ENCODE measurements around the gene OTUB1.
"Not testable (repeated sequence)": the region's sequence is repeated elsewhere in the genome, so short reads cannot be mapped to it uniquely, and the experiment has no call there.

The OTUB1 gene

GRCh38 chr11:64034411-64034811 is 48.2 kb downstream of the OTUB1 start:
- peaks cover 42% of the 10 kb centered on the region for H3K27me3 Mint-ChIP-seq (ENCODE audit: low read depth)
- H3K4me3 Mint-ChIP-seq: no peak overlapping the region
- H3K36me3 Mint-ChIP-seq (ENCODE audit: low read depth): no peaks in the 10 kb centered on the region
- H3K4me1 Mint-ChIP-seq (ENCODE audit: low read depth): peaks cover 3% of the 10 kb centered on the region
- H3K9me3 Mint-ChIP-seq: no peaks in the 10 kb centered on the region
- H3K27ac Mint-ChIP-seq: no peak overlapping the region

DNA sequence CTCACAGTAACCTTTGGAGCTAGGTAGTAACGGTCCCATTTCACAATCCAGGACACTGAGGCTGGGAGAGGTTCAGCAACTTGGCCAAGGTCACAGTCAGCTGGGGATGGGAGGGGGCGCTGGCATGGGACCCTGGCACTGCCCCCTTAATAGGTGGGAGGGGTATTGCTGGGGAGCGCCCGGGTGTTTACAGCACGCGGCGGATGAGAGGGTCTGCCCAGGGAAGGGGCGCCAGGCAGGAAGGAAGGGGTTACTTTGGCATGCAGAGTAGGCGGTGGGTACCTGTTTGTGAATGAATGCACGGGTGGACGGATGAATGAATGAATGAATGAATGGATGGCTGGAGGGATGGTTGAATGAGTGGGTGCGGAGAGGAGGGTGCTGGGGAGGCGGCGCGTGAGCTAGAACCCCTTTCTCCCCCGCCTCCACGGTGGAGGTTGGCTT is 48.9 kb downstream of the OTUB1 start:
- H3K27ac Mint-ChIP-seq: no peak overlapping the region
- peaks cover 42% of the 10 kb centered on the region for H3K27me3 Mint-ChIP-seq (ENCODE audit: low read depth)
- H3K36me3 Mint-ChIP-seq (ENCODE audit: low read depth): no peaks in the 10 kb centered on the region
- no peak overlapping the region for H3K4me3 Mint-ChIP-seq
- H3K9me3 Mint-ChIP-seq: no peaks in the 10 kb centered on the region
- H3K4me1 Mint-ChIP-seq (ENCODE audit: low read depth): peaks cover 3% of the 10 kb centered on the region

DNA sequence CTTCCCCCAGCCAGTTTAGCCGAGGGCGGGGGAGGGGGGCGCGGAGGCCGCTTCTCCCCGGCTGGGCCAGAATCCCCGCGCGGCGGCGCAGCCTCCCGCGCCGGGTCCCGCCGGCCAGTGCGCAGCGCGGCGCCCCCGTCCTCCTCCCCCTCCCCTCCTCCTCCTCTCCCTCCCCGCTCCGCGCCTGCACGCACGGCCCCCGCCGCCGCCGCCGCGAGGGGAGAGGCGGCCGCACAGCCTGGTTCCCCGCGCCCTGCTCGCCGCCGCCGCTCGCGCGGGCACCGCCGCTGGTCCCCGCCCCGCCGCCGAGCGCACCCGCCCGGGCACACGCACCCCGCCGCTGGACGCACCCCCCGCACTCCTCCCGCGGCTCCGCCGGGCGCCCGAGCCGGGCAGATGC is 49.3 kb downstream of the OTUB1 start, which contains the start of gene FLRT1:
Gene FLRT1 (plus strand): TSS at position 356 of the 400 bp plus-strand sequence. CDS start 80,337 bp downstream, outside the sequence.
- Mint-ChIP-seq H3K27ac (no peak within 1 kb of the TSS), H3K36me3 (ENCODE audit: low read depth) (no peaks in the 10 kb centered on the region), H3K27me3 (ENCODE audit: low read depth) (peaks cover 38% of the 10 kb centered on the region), H3K9me3 (no peaks in the 10 kb centered on the region), H3K4me3 (no peak within 1 kb of the TSS), H3K4me1 (ENCODE audit: low read depth) (peaks cover 3% of the 10 kb centered on the region)

- Mint-ChIP-seq H3K27me3 (ENCODE audit: low read depth) (peaks cover 37% of the 10 kb centered on the region), H3K9me3 (no peaks in the 10 kb centered on the region), H3K4me3 (no peak overlapping the region), H3K27ac (no peak overlapping the region), H3K4me1 (ENCODE audit: low read depth) (peaks cover 3% of the 10 kb centered on the region), H3K36me3 (ENCODE audit: low read depth) (no peaks in the 10 kb centered on the region)
Observed at GRCh38 chr11:64036087-64037026, 50.1 kb downstream of the OTUB1 start.

GRCh38 chr11:64037027-64037634 is 50.9 kb downstream of the OTUB1 start:
- H3K36me3 Mint-ChIP-seq (ENCODE audit: low read depth): no peaks in the 10 kb centered on the region

DNA sequence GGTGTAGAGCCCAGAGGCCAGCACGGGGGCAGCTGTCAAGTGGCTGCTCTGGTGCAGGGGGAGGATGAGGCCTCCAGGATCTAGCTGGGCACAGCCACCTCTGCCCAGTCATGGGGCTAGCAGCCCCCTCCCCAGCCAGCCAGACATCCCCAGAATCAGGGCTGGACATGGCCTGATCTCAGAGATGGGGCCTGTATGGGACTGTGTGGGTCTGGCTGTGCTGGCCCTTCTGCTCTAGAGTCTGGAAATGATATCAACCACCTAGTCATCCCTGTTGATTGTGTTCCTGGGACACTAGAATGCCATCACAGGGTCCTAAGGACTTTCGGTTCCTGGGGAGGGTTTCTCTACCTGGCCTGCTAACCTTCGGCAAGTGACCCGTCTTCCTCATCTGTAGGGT is 52.3 kb downstream of the OTUB1 start:
- Mint-ChIP-seq H3K36me3 (ENCODE audit: low read depth) (no peaks in the 10 kb centered on the region), H3K4me3 (no peak overlapping the region), H3K27me3 (ENCODE audit: low read depth) (peaks cover 32% of the 10 kb centered on the region), H3K27ac (no peak overlapping the region), H3K4me1 (ENCODE audit: low read depth) (peaks cover 3% of the 10 kb centered on the region), H3K9me3 (no peaks in the 10 kb centered on the region)

More at GRCh38 chr11:64037027-64037634, 50.9 kb downstream of the OTUB1 start:
- no peaks in the 10 kb centered on the region for H3K9me3 Mint-ChIP-seq
- peaks cover 3% of the 10 kb centered on the region for H3K4me1 Mint-ChIP-seq (ENCODE audit: low read depth)
- H3K4me3 Mint-ChIP-seq: no peak overlapping the region
- no peak overlapping the region for H3K27ac Mint-ChIP-seq
- H3K27me3 Mint-ChIP-seq (ENCODE audit: low read depth): peaks cover 37% of the 10 kb centered on the region

DNA sequence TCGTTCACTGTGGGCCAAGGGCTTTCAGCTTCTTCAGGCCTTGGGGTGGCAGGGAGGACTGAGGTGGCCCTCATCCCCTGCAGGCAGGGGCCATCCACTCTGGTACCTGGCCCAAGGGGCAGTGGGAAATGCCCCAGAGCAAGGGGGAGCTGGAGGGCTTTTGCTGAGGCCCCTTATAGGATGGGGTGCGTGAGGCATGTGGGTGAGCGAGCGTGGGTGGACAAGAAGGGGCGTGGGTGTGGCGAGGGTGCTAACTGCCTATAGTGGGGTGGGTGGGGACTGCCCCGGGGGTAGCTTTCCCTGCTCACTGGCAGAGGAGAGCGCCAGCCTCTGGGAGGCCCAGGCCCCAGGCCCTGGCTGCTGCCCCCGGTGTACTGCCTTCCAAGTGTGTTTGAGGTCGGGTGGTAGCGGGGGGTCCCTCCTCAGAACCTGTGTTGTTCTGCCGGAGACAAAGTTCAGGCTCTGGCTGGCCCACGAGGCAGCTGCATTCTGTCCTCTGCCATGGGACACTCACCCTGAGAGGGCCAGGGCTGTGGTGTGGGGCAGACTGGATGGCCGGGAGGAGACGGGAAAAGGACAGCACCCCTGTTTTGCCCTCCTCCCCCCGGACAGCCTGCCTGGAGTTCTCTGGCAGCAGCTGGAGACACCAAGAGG is 52.9 kb downstream of the OTUB1 start:
- H3K36me3 Mint-ChIP-seq (ENCODE audit: low read depth): no peaks in the 10 kb centered on the region
- H3K27ac Mint-ChIP-seq: no peak overlapping the region
- H3K4me1 Mint-ChIP-seq (ENCODE audit: low read depth): peaks cover 3% of the 10 kb centered on the region
- no peaks in the 10 kb centered on the region for H3K9me3 Mint-ChIP-seq
- H3K27me3 Mint-ChIP-seq (ENCODE audit: low read depth): peaks cover 28% of the 10 kb centered on the region
- H3K4me3 Mint-ChIP-seq: no peak overlapping the region

- no peaks in the 10 kb centered on the region for H3K36me3 Mint-ChIP-seq (ENCODE audit: low read depth)
- no peaks in the 10 kb centered on the region for H3K4me1 Mint-ChIP-seq (ENCODE audit: low read depth)
- H3K4me3 Mint-ChIP-seq: no peak overlapping the region
- H3K9me3 Mint-ChIP-seq: no peaks in the 10 kb centered on the region
- H3K27ac Mint-ChIP-seq: no peak overlapping the region
- H3K27me3 Mint-ChIP-seq (ENCODE audit: low read depth): peaks cover 16% of the 10 kb centered on the region
Observed at GRCh38 chr11:64040684-64041322, 54.6 kb downstream of the OTUB1 start.

DNA sequence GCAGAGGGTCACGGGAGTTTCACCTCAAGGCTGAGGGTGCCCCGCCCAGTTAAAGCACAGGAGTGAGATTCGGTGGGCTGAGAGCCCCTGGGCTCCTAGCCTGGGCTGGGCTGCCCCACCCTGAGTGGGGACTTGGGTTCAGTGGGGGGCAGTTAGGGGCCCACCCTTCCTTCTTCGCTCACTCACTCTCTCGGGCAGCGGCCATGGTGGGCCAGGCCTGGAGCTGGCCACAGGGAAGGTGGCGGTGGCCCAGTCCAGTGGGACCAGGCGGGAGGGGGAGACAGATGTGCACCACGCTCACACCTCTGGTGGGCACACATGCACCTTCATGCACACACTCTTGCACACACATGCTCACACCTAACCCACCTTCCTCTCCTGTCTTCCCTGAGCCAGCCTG is 55.6 kb downstream of the OTUB1 start:
- H3K4me3 Mint-ChIP-seq: no peak overlapping the region
- no peaks in the 10 kb centered on the region for H3K36me3 Mint-ChIP-seq (ENCODE audit: low read depth)
- H3K9me3 Mint-ChIP-seq: no peaks in the 10 kb centered on the region
- H3K4me1 Mint-ChIP-seq (ENCODE audit: low read depth): no peaks in the 10 kb centered on the region
- H3K27me3 Mint-ChIP-seq (ENCODE audit: low read depth): peaks cover 15% of the 10 kb centered on the region
- no peak overlapping the region for H3K27ac Mint-ChIP-seq

- Mint-ChIP-seq H3K27me3 (ENCODE audit: low read depth) (peaks cover 11% of the 10 kb centered on the region), H3K27ac (no peak overlapping the region), H3K36me3 (ENCODE audit: low read depth) (no peaks in the 10 kb centered on the region), H3K9me3 (no peaks in the 10 kb centered on the region), H3K4me3 (no peak overlapping the region), H3K4me1 (ENCODE audit: low read depth) (no peaks in the 10 kb centered on the region)
Observed at GRCh38 chr11:64042301-64042700, 56.1 kb downstream of the OTUB1 start.

- H3K4me1 Mint-ChIP-seq (ENCODE audit: low read depth): no peaks in the 10 kb centered on the region
- H3K27ac Mint-ChIP-seq: no peak overlapping the region
- no peak overlapping the region for H3K4me3 Mint-ChIP-seq
- no peaks in the 10 kb centered on the region for H3K36me3 Mint-ChIP-seq (ENCODE audit: low read depth)
- H3K9me3 Mint-ChIP-seq: no peaks in the 10 kb centered on the region
- no peaks in the 10 kb centered on the region for H3K27me3 Mint-ChIP-seq (ENCODE audit: low read depth)
Observed at GRCh38 chr11:64043545-64043944, 57.3 kb downstream of the OTUB1 start.

GRCh38 chr11:64044730-64045393 is 58.6 kb downstream of the OTUB1 start:
- Mint-ChIP-seq H3K9me3 (no peaks in the 10 kb centered on the region), H3K4me1 (ENCODE audit: low read depth) (no peaks in the 10 kb centered on the region), H3K36me3 (ENCODE audit: low read depth) (no peaks in the 10 kb centered on the region), H3K27ac (no peak overlapping the region), H3K4me3 (no peak overlapping the region), H3K27me3 (ENCODE audit: low read depth) (no peaks in the 10 kb centered on the region)

- Mint-ChIP-seq H3K27me3 (ENCODE audit: low read depth) (no peaks in the 10 kb centered on the region), H3K9me3 (no peaks in the 10 kb centered on the region), H3K4me3 (no peak overlapping the region), H3K36me3 (ENCODE audit: low read depth) (no peaks in the 10 kb centered on the region), H3K27ac (no peak overlapping the region), H3K4me1 (ENCODE audit: low read depth) (no peaks in the 10 kb centered on the region)
Observed at GRCh38 chr11:64045700-64046099, 59.5 kb downstream of the OTUB1 start.

GRCh38 chr11:64047373-64047772 is 61.1 kb downstream of the OTUB1 start:
- not testable (repeated sequence) for H3K36me3 Mint-ChIP-seq (ENCODE audit: low read depth); H3K27me3 Mint-ChIP-seq (ENCODE audit: low read depth); H3K4me3 Mint-ChIP-seq; H3K9me3 Mint-ChIP-seq; H3K27ac Mint-ChIP-seq; H3K4me1 Mint-ChIP-seq (ENCODE audit: low read depth)
